Liver (tissue), 9 donors: ENCODE results near the gene GTSE1. TPM values are rescaled to one million over a fixed set of nuclear protein-coding genes. Genes with fewer than 3 reads are reported as not detected.

Source experiments
- DNase-seq: peaks from one replicate; pipeline ENCODE4 v3.0.0-alpha.2; 2017; ENCODE audit warnings: low spot score
- H3K27ac ChIP-seq, 2 donors: one replicate each; pipeline ENCODE4 v1.7.0; 2013; ENCODE audit warnings: inconsistent platforms in 2 of 2, low read length in 2 of 2, control low read depth in 1 of 2, low read depth in 1 of 2, mild to moderate bottlenecking in 1 of 2
- H3K27me3 ChIP-seq, 4 donors: one replicate each; pipeline versions ENCODE4 v1.6.1 to v1.7.0; 2013; ENCODE audit warnings: low read length in 3 of 4, inconsistent platforms in 1 of 4, mild to moderate bottlenecking in 1 of 4, moderate library complexity in 1 of 4; ENCODE audit not compliant: control insufficient read depth in 4 of 4, insufficient read depth in 4 of 4
- H3K36me3 ChIP-seq, 4 donors: one replicate each; pipeline versions ENCODE4 v1.6.1 to v1.7.0; 2013; ENCODE audit warnings: low read length in 3 of 4, mild to moderate bottlenecking in 3 of 4, low read depth in 1 of 4, moderate library complexity in 1 of 4; ENCODE audit not compliant: control insufficient read depth in 4 of 4, insufficient read depth in 3 of 4
- H3K4me1 ChIP-seq, 4 donors: one replicate each; pipeline versions ENCODE4 v1.6.1 to v1.7.0; 2013; ENCODE audit warnings: low read length in 3 of 4, mild to moderate bottlenecking in 3 of 4, moderate library complexity in 1 of 4; ENCODE audit not compliant: control insufficient read depth in 4 of 4, insufficient read depth in 4 of 4
- H3K4me3 ChIP-seq, 3 donors: one replicate each; pipeline versions ENCODE4 v1.6.1 to v1.7.0; 2013; ENCODE audit warnings: low read length in 3 of 3, control low read depth in 1 of 3, low read depth in 1 of 3, mild to moderate bottlenecking in 1 of 3
- H3K9ac ChIP-seq, 2 donors: one replicate each; pipeline ENCODE4 v1.7.0; 2013; ENCODE audit warnings: low read length in 2 of 2, mild to moderate bottlenecking in 2 of 2, moderate library complexity in 2 of 2, control low read depth in 1 of 2, low read depth in 1 of 2
- H3K9me3 ChIP-seq, 4 donors: one replicate each; pipeline versions ENCODE4 v1.6.1 to v1.7.0; 2013; ENCODE audit warnings: low read length in 3 of 4; ENCODE audit not compliant: control insufficient read depth in 4 of 4
- ATF3 ChIP-seq: IDR thresholded peaks from 2 replicates; pipeline ENCODE4 v1.6.1; 2016; ENCODE audit warnings: antibody characterized with exemption
- CTCF ChIP-seq: fragments of 150-350 bp; IDR thresholded peaks from 2 replicates; pipeline ENCODE4 v1.5.1; 2017; ENCODE audit warnings: improper control_type of control experiment, low read depth, low read length; ENCODE audit not compliant: missing input control
- EGR1 ChIP-seq, 2 donors: IDR thresholded peaks; 2 replicates each; pipeline ENCODE4 v1.6.1; 2016 to 2018; ENCODE audit warnings: antibody characterized with exemption in 2 of 2, low read depth in 2 of 2
- FOXA1 ChIP-seq: IDR thresholded peaks from 2 replicates; pipeline ENCODE4 v1.6.1; 2016; ENCODE audit warnings: antibody characterized with exemption
- FOXA2 ChIP-seq: IDR thresholded peaks from 2 replicates; pipeline ENCODE4 v1.6.1; 2016; ENCODE audit warnings: antibody characterized with exemption
- GABPA ChIP-seq, 2 donors: IDR thresholded peaks in 1 of 2; conservative IDR thresholded peaks in 1 of 2; 2 replicates each; pipeline ENCODE4 v1.6.1; 2016; ENCODE audit warnings: antibody characterized with exemption in 2 of 2, mild to moderate bottlenecking in 1 of 2, moderate library complexity in 1 of 2
- HNF4A ChIP-seq, 2 donors: conservative IDR thresholded peaks; 2 replicates each; pipeline ENCODE4 v1.6.1; 2016; ENCODE audit warnings: antibody characterized with exemption in 2 of 2, mild to moderate bottlenecking in 2 of 2
- HNF4G ChIP-seq: IDR thresholded peaks from 2 replicates; pipeline ENCODE4 v1.6.1; 2016; ENCODE audit warnings: antibody characterized with exemption
- JUND ChIP-seq, 2 donors: IDR thresholded peaks; 2 replicates each; pipeline ENCODE4 v1.6.1; 2016; ENCODE audit warnings: antibody characterized with exemption in 2 of 2
- NR2F2 ChIP-seq: IDR thresholded peaks from 2 replicates; pipeline ENCODE4 v1.6.1; 2016; ENCODE audit warnings: antibody characterized with exemption
- RAD21 ChIP-seq, 2 donors: IDR thresholded peaks; 2 replicates each; pipeline ENCODE4 v1.6.1; 2016; ENCODE audit warnings: antibody characterized with exemption in 2 of 2, mild to moderate bottlenecking in 2 of 2
- REST ChIP-seq: IDR thresholded peaks from 2 replicates; pipeline ENCODE4 v1.6.1; 2016; ENCODE audit warnings: antibody characterized with exemption, mild to moderate bottlenecking
- RXRA ChIP-seq, 2 donors: IDR thresholded peaks; 2 replicates each; pipeline ENCODE4 v1.6.1; 2017 to 2018; ENCODE audit warnings: antibody characterized with exemption in 2 of 2, mild to moderate bottlenecking in 1 of 2
- SP1 ChIP-seq: IDR thresholded peaks from 2 replicates; pipeline ENCODE4 v1.6.1; 2018; ENCODE audit warnings: antibody characterized with exemption, mild to moderate bottlenecking
- TAF1 ChIP-seq: conservative IDR thresholded peaks from 2 replicates; pipeline ENCODE4 v1.6.1; 2016; ENCODE audit warnings: antibody characterized with exemption, mild to moderate bottlenecking
- YY1 ChIP-seq: IDR thresholded peaks from 2 replicates; pipeline ENCODE4 v1.6.1; 2016; ENCODE audit warnings: antibody characterized with exemption, mild to moderate bottlenecking
- ZBTB33 ChIP-seq: IDR thresholded peaks from 2 replicates; pipeline ENCODE4 v1.6.1; 2016; ENCODE audit warnings: antibody characterized with exemption
- WGBS: extraction: QIAGEN DNeasy Blood & Tissue Kit; methylation state at CpG from one replicate; pipeline ENCODE4 v1.1.7; 2013; 5-methylcytosine and 5-hydroxymethylcytosine counted together
- polyA plus RNA-seq, 2 donors: library from polyadenylated mRNA; stranded (reverse) in 1 of 2; unstranded in 1 of 2; fragments of 200-250 nt in 1 of 2; fragments of >200 nt in 1 of 2; fragmentation: Nextera tagmentation in 1 of 2; extraction: Ambion mirVana in 1 of 2; gene quantifications; one replicate each; pipeline versions ENCODE4 v1.2.1 to v1.2.3, GENCODE V29; 2013 to 2015
- total RNA-seq, 2 donors: library from RNA; depleted of rRNA; stranded (reverse); fragments of >200 nt; gene quantifications; one replicate each; pipeline ENCODE4 v1.2.3, GENCODE V29; 2014
- donor health status: healthy.
- donor health status: healthy.
- donor health status: healthy.
- donor health status: healthy.
- donor health status: healthy.

The GTSE1 gene
- total and polyA plus RNA-seq, 4 donors: 0.17 to 13.9 (median 0.85) TPM

DNA sequence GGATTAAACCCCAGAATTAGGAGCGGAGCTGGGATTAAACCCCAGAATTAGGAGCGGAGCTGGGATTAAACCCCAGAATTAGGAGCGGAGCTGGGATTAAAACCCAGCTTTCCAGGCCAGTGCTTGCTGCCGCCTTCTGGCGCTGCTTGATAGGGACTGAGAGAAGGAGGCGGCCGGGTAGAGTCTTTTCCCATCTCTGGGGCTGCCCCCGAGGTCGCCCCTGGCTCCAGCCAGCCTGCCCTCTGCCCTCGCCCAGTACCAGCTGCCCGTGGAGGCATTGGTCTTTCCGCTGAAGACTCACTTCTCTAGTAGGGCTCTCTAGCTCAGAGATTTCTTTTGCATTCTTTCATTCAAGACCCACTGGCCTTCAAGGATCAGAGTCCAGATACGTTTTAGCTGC lies 44.0 kb downstream of the GTSE1 start:
- Histone ChIP-seq H3K9me3 (no peaks in the 10 kb centered on the region), H3K4me3 (no peak overlapping the region), H3K9ac (no peak overlapping the region), H3K4me1 (peaks cover 0 to 20% (median 10%) of the 10 kb centered on the region in 4 donors), H3K36me3 (peaks cover 4 to 57% (median 39%) of the 10 kb centered on the region in 4 donors), H3K27ac (no peak overlapping the region), H3K27me3 (no peaks in the 10 kb centered on the region)
- WGBS: 82% methylated on average over 13 of the region's 13 CpGs
- TF ChIP-seq JUND (IDR thresholded peaks at IDR 0.05): no peak
- no peak for TF ChIP-seq SP1
- TF ChIP-seq ZBTB33: no peak
- no peak for TF ChIP-seq YY1
- TF ChIP-seq TAF1: no peak
- TF ChIP-seq FOXA2: no peak
- no peak for TF ChIP-seq REST
- no peak for DNase-seq

DNA sequence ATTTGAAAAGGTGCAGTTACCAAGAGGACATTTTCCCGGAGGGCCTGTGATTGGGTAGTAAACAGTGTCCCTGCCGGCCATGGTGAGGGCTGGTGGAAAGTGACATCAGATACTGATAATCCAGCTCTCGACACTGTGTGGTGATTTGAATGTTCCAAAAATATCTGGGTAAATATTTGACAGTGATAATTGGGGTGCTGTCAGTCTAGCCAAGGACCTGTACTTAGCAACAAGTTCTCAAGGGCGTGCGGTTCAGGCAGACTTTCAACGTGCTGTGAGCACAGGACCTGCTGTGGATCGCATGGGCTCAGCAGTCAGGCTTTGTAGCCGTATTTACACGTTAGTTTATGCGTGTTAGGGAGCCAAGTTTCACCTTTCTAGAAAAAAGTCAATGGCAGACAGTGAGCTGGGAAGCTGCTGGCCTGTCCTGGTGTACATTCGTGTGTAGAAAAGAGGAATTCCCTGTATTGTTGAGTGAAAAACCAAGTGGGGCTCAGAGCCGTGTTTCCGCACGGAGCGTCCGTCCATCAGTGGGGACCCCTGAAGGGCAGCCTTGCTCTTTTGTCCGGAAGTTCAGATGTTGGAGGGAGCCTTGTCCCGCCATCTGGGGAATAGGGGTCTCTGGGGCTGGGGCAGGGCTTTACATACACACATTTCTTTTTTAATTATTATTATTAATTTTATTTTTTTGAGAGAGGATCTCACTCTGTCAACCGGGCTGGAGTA lies 50.2 kb downstream of the GTSE1 start:
- no peak for DNase-seq
- peaks cover 21 to 85% (median 46%) of the 10 kb centered on the region in 4 donors for H3K36me3 ChIP-seq
- 89% methylated on average over 19 of the region's 19 CpGs for WGBS
- no peaks in the 10 kb centered on the region for H3K4me1 ChIP-seq
- H3K27ac ChIP-seq: no peak overlapping the region
- no peak overlapping the region for H3K9ac ChIP-seq
- H3K4me3 ChIP-seq: no peak overlapping the region
- TF ChIP-seq GABPA (IDR thresholded peaks at IDR 0.05 in 1 of 2, conservative IDR thresholded peaks at IDR 0.05 in 1 of 2) (no peak), HNF4A (conservative IDR thresholded peaks at IDR 0.05) (no peak), FOXA2 (no peak), REST (no peak), JUND (IDR thresholded peaks at IDR 0.05) (no peak), ZBTB33 (no peak), ATF3 (no peak), TAF1 (no peak), NR2F2 (no peak), YY1 (no peak), FOXA1 (no peak), RAD21 (IDR thresholded peaks at IDR 0.05) (no peak), RXRA (IDR thresholded peaks at IDR 0.05) (no peak), SP1 (no peak), CTCF (no peak), EGR1 (IDR thresholded peaks at IDR 0.05; ENCODE audit: low read depth in 2 of 2) (no peak), HNF4G (no peak)
- H3K27me3 ChIP-seq: no peaks in the 10 kb centered on the region
- no peaks in the 10 kb centered on the region for H3K9me3 ChIP-seq
